Activated T-cell treated with anti-CD3 and anti-CD28 coated beads, Interleukin-2, amount 50 U/mL, for 72 hours (primary cell): ENCODE measurements around the gene ABCC12. TPM values are rescaled to one million over a fixed set of nuclear protein-coding genes. Genes with fewer than 3 reads are reported as not detected.

ENCODE experiments used
- ATAC-seq, 2 donors: fragments of 150-1000 bp; cut with Tn5 transposase; replicated peaks in 1 of 2; 2 replicates each; pipeline ENCODE4 v1.10.0; 2021; ENCODE audit warnings: moderate library complexity in 2 of 2, mild to moderate bottlenecking in 1 of 2
- DNase-seq, 2 donors: peaks; one replicate each; pipeline ENCODE4 v3.0.0; 2021 to 2022; ENCODE audit warnings: mixed read lengths in 1 of 2
- H3K27ac Mint-ChIP-seq: one replicate; pipeline ENCODE4 v1.8.0; 2022; ENCODE audit warnings: mild to moderate bottlenecking, moderate library complexity, mixed read lengths
- H3K27me3 Mint-ChIP-seq: one replicate; pipeline ENCODE4 v1.8.0; 2022; ENCODE audit warnings: low read depth, mixed read lengths
- H3K36me3 Mint-ChIP-seq, 2 donors: one replicate each; pipeline ENCODE4 v1.8.0; 2022; ENCODE audit warnings: mixed read lengths in 2 of 2, mild to moderate bottlenecking in 1 of 2; ENCODE audit not compliant: insufficient read depth in 2 of 2
- H3K4me1 Mint-ChIP-seq: one replicate; pipeline ENCODE4 v1.8.0; 2022; ENCODE audit warnings: low read depth, mixed read lengths
- H3K4me3 Mint-ChIP-seq, 2 donors: one replicate each; pipeline ENCODE4 v1.8.0; 2022; ENCODE audit warnings: mild to moderate bottlenecking in 2 of 2, mixed read lengths in 2 of 2, moderate library complexity in 2 of 2
- H3K9me3 Mint-ChIP-seq, 2 donors: one replicate each; pipeline ENCODE4 v1.8.0; 2022; ENCODE audit warnings: mixed read lengths in 2 of 2
- total RNA-seq, 2 donors: library from RNA; stranded (reverse); gene quantifications; one replicate each; pipeline ENCODE4 v1.2.3, GENCODE V29; 2022

ABCC12 gene
- total RNA-seq, 2 donors from 2014 or later = not detected

DNA sequence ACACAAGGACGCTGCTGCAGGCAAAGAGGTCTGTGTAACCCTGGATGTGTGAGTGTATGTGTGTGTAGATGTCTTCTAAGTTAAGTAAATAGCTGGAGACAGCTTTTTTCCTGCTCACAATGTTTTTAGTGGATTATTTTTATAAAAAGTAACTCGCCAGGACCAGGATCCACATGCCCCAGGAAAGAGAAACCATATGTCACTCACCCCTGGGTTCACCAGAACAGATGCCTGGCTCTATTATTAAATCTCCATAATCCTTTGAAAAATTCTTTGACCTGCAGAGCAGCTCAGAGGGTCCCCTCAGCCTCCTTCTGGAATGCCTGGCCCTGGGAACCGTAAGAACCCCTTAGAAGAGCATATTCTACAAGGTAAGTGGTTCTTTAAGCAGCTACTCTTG lies 18.0 kb downstream of the ABCC12 start:
- Mint-ChIP-seq H3K27ac (no peak overlapping the region), H3K4me3 (no peak overlapping the region), H3K36me3 (no peaks in the 10 kb centered on the region), H3K27me3 (peaks cover 29% of the 10 kb centered on the region), H3K4me1 (no peaks in the 10 kb centered on the region), H3K9me3 (peaks cover 0 to 1% of the 10 kb centered on the region in 2 donors)
- ATAC-seq (no peak), DNase-seq (no peak)

DNA sequence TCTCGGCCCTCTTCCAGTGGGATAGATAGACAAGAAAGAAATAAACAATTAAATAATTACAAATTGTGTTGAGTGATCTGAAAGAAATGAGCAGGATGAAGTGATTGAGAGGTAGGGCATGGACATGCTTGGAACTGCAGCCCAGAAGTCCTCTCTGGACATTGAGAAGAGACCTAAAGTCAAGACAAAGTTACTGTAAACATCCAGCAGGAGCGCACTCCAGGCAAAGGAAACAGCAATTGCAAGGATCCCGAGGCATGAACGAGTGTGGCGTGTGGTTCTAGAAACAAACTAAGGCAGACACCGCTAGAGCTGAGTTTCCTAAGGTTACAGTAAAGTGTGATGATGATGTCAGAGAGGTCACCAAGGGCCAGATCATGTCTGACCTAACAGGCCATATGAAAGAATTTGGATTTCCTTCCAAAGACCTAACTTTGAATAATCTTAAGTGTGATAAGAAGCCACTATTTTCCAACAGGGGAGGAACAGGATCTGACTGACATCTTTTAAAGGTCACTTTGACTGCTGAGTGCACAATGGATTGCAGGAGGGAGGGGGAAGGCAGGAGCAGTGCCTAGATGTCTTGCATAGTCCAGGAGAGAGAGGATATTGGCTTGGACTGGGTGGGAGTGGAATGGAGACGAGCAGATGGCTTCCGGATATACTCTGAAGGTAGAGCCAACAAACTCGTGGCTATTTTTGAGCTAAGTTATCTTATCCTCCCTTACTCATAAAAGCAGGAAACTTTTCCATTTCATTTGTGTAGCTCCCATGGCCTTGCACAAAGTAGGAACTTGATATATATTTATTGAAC lies 19.0 kb downstream of the ABCC12 start:
- no peak for DNase-seq
- Mint-ChIP-seq H3K27me3 (peaks cover 19% of the 10 kb centered on the region), H3K27ac (no peak overlapping the region), H3K4me1 (no peaks in the 10 kb centered on the region), H3K4me3 (no peak overlapping the region), H3K36me3 (no peaks in the 10 kb centered on the region), H3K9me3 (peaks cover 0 to 1% of the 10 kb centered on the region in 2 donors)
- ATAC-seq = no peak

DNA sequence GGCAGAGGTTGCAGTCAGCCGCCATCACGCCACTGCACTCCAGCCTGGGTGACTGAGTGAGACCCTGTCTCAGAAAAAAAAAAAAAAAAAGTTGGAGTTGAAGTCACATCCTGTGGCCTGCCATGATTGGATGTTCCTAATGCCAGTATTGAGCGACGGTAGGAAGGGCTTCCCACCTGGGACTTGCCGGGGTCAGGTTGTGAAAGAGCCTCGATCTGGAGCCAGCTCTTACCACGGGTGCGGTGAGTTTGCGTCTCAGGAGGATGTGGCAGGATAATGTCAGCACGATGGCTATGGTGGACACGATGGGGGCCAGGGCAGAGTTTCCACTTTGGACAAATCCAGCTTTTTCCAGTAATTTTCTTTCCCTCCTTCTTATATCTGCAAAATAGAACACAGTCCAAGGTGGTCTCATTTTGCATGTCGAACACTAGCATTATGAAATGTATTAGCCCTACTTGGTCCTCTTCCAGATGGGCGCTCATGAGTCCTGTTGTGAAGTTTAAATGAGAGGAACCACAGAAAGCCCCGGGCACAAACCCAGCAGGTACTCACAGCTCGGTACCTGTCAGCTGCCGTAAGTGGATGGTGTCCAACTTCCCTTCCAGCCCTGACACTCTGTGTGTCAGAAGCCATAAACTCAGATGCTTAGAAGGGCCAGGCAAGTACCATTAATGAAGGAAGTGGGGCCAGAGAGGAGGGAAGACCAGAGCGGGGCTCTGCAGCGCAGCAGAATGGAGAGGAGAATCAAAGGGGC lies 22.2 kb downstream of the ABCC12 start:
- H3K4me1 Mint-ChIP-seq = no peaks in the 10 kb centered on the region
- no peak for ATAC-seq

DNA sequence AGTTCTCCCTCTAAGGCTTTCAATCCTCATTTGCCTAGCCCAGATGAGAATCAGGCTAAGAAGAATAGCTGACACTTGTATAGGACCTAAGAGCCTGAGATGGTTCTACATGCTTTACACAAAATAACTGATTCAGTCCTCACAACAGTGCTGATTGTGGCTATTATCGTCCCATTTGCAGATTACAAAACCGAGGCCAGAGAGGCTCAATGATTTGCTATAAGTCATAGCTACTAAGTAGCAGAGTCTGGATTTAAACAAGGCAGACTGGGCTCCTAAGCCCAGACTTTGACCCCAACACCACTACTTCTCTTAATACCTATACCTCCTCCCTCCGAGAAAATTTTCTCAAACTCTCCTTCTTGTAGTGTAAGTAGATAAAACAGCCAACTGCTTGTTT lies 23.1 kb downstream of the ABCC12 start:
- H3K27ac Mint-ChIP-seq = no peak overlapping the region
- ATAC-seq (no peak), DNase-seq (no peak)
- no peaks in the 10 kb centered on the region for H3K4me1 Mint-ChIP-seq
- no peaks in the 10 kb centered on the region for H3K36me3 Mint-ChIP-seq
- no peak overlapping the region for H3K4me3 Mint-ChIP-seq
- H3K9me3 Mint-ChIP-seq = no peaks in the 10 kb centered on the region
- peaks cover 40% of the 10 kb centered on the region for H3K27me3 Mint-ChIP-seq

More for the DNA sequence above, 22.2 kb downstream of the ABCC12 start:
- no peaks in the 10 kb centered on the region for H3K9me3 Mint-ChIP-seq
- DNase-seq = no peak
- peaks cover 40% of the 10 kb centered on the region for H3K27me3 Mint-ChIP-seq
- H3K27ac Mint-ChIP-seq = no peak overlapping the region
- H3K36me3 Mint-ChIP-seq = no peaks in the 10 kb centered on the region
- H3K4me3 Mint-ChIP-seq = no peak overlapping the region

DNA sequence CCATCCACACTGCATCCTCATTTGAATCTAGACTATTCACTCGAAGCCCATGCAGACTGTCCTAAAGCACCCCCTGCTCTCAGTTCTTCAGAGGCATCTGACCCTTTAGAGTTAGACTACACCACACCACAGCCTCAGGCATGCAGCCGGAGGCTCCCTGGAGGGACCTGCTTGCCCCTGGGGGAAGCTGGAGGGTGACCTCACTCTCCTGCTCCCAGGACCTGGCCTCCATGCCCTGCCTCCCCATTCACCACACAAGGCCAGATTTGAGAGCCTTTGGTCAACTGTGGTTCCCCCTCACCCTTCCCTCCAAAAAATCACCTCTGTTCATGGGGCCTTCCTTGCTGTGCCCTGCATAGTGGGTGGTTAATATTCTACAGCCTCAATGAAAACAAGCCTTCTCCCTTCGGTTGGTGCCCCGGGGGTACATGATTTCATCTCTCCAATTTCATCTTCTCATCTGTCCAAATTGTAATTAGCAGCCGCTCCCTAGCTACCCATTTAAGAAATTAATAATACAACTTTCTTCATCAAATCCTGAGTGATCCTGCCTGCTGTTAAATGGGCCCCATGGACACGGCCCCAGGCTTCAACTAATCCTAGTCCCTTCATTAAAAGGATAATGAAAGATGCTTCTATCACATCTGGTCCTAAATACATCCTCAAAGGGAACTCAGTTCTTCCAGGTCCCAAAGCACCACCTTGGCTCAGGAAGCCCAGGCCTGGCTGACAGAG lies 24.4 kb downstream of the ABCC12 start:
- no peak overlapping the region for H3K4me3 Mint-ChIP-seq
- no peaks in the 10 kb centered on the region for H3K36me3 Mint-ChIP-seq
- ATAC-seq (no peak), DNase-seq (no peak)
- H3K4me1 Mint-ChIP-seq = peaks cover 8% of the 10 kb centered on the region
- no peaks in the 10 kb centered on the region for H3K9me3 Mint-ChIP-seq
- H3K27me3 Mint-ChIP-seq = peaks cover 39% of the 10 kb centered on the region
- no peak overlapping the region for H3K27ac Mint-ChIP-seq

DNA sequence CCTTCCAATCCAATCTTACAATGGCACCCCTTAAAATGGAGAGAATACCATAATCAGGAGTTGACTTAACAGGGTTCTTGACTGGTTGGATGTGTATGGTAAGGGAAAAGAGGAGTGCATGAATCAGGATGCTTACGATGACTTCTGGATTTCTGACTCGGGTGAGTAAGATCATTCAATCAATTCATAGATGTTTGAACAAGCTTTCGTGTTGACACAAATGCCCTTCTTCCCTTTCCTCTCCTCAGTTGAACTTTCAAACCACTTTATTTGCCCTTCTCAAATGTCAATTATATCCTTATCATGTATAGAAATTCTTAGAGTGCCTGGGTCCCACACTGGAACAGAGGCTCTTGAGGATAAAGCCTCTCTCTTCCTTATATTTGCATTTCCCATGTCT lies 25.9 kb downstream of the ABCC12 start:
- ATAC-seq (no peak), DNase-seq (no peak)
- H3K9me3 Mint-ChIP-seq = peaks cover 0 to 4% of the 10 kb centered on the region in 2 donors
- peaks cover 48% of the 10 kb centered on the region for H3K27me3 Mint-ChIP-seq
- no peak overlapping the region for H3K27ac Mint-ChIP-seq
- H3K36me3 Mint-ChIP-seq = no peaks in the 10 kb centered on the region
- H3K4me3 Mint-ChIP-seq = no peak overlapping the region
- peaks cover 8% of the 10 kb centered on the region for H3K4me1 Mint-ChIP-seq

DNA sequence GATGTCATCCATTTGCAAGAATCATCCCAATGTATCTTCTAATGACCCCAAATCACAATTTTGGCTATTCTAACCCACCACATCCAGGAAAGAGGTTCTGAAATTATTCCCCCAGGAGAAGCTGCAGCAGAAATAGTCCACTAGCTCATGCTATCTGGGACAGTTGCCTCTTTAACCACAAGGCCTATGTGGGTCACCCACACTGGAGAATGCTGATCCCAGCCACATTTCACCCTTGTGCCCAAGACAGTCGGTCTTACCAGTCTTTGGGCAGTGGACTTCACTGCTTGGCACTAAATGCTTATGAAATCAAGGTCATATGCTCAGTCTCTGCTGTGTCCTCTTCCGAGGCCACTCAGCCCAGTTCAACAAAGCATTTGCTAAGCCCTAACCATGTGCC lies 27.0 kb downstream of the ABCC12 start:
- no peak for ATAC-seq
- H3K27ac Mint-ChIP-seq = no peak overlapping the region

DNA sequence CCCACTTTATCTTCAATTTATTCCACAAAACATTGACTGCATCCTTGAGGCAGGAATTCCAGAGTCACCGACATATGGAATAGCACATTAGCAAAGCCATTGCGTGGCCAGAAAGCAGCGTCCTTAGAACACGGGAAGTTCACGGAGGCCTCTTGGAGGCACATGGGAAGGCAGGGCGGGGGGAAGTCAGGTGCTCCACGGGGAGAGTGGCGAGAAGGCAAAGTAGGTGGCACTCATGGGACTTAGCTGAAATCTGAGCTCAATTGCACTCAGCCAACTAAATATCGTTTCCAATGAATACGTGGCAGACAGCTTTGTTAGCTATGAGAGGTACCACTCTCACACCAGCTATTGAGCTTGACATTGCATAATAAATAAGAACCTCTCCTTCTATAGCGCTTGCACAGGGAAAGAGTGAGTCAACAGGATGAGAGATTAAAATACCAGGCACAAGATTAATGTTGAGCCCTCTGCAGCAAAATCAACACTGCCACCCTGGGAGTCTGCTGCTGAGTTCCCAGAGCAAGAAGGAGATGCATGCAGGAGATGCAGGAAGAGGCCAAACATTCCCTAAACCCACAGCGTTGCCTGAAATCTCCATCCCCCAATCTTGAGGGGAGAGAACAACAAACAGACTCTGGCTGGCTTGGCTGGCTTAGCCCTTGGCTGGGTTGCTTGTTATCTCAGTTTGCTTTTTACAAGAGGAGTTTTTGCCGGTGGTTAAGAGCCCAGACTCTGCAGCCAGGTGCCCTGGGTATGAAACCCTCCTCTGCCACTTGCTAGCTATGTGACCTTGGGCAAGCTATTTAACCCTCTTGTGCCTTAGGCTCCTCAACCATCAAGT lies 28.8 kb downstream of the ABCC12 start:
- no peak overlapping the region for H3K4me3 Mint-ChIP-seq
- peaks cover 23% of the 10 kb centered on the region for H3K4me1 Mint-ChIP-seq
- H3K27ac Mint-ChIP-seq = no peak overlapping the region
- DNase-seq (no peak), ATAC-seq (no peak)
- H3K27me3 Mint-ChIP-seq = peaks cover 59% of the 10 kb centered on the region
- H3K36me3 Mint-ChIP-seq = peaks cover 0 to 1% of the 10 kb centered on the region in 2 donors
- H3K9me3 Mint-ChIP-seq = peaks cover 0 to 4% of the 10 kb centered on the region in 2 donors

More for the DNA sequence above, 27.0 kb downstream of the ABCC12 start:
- Mint-ChIP-seq H3K4me3 (no peak overlapping the region), H3K9me3 (peaks cover 0 to 4% of the 10 kb centered on the region in 2 donors), H3K4me1 (peaks cover 12% of the 10 kb centered on the region), H3K36me3 (peaks cover 0 to 1% of the 10 kb centered on the region in 2 donors), H3K27me3 (peaks cover 59% of the 10 kb centered on the region)
- DNase-seq = no peak

DNA sequence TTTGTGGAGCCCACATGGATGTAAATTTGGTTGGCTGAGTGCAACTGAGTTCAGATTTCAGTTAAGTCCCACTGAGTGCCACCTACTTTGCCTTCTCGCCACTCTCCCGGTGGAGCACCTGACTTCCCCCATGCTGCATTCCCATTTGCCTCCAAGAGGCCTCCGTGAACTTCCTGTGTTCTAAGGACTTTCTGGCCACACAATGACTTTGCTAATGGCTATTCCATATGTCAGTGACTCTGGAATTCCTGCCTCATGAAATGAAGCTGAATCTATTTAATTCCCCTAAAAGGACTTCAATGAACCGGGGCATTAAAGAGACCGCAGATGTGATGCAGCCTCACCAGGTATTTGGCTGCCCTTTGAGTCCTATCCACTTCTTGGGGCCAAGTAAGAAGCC lies 29.9 kb downstream of the ABCC12 start:
- ATAC-seq = no peak

DNA sequence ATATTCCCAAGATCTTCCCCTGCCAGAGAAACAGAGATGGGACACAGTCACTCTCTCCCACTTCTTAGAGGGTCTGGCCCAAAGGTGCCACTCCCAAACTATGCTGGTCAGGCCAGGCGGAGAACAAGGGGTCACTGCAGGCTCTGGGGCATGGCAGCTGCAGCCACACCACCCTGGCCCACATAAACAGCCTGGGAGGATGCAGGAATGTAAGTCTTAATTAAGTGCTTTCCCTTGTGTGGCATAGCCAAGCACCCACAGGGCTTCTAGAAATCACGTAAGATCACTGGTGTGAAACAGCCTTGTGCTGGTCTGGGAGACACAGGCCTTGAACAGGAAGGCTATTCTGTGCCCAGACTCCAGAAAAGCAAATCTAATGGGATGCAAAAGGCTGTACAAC lies 31.5 kb downstream of the ABCC12 start:
- Mint-ChIP-seq H3K36me3 (peaks cover 0 to 1% of the 10 kb centered on the region in 2 donors), H3K27me3 (peaks cover 61% of the 10 kb centered on the region), H3K9me3 (peaks cover 0 to 4% of the 10 kb centered on the region in 2 donors), H3K27ac (no peak overlapping the region), H3K4me3 (no peak overlapping the region), H3K4me1 (peaks cover 23% of the 10 kb centered on the region)
- DNase-seq (no peak), ATAC-seq (no peak)

More for the DNA sequence above, 29.9 kb downstream of the ABCC12 start:
- Mint-ChIP-seq H3K9me3 (peaks cover 0 to 4% of the 10 kb centered on the region in 2 donors), H3K27me3 (peaks cover 63% of the 10 kb centered on the region), H3K4me3 (no peak overlapping the region), H3K36me3 (peaks cover 0 to 1% of the 10 kb centered on the region in 2 donors), H3K4me1 (peaks cover 23% of the 10 kb centered on the region), H3K27ac (no peak overlapping the region)
- no peak for DNase-seq

DNA sequence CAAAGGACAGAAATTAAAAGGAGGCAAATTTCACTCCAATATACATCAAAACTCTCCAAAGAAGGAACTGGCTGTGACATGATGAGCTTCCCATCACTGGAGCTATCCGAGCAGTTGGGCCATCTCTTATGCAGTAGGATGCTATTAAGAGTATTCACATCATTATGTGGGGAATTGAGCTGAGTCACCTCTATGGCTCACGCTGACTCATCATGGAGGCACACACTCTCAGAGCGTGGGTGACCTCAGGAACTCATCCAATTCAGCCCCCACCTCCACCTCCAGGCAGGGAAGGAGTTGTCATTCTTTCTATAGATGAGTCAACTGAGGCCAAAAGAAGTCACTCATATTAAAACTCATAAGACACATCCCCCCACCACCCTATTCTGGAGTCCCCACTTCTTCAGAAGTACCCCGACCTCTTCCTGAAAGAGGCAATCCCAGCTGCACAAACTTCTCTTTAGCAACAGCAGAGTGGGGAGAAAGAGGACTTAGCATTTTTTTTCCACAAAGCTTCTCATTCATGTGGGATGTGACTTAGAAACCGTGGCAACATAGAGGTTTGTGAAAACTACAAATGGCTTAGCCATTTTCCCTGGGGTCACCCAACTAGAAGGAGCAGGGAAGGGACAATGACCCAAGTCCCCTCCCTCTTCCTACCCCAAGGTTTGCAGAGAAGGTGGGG lies 32.5 kb downstream of the ABCC12 start:
- Mint-ChIP-seq H3K36me3 (peaks cover 0 to 1% of the 10 kb centered on the region in 2 donors), H3K27me3 (peaks cover 59% of the 10 kb centered on the region), H3K4me1 (peaks cover 28% of the 10 kb centered on the region), H3K27ac (no peak overlapping the region), H3K9me3 (peaks cover 0 to 4% of the 10 kb centered on the region in 2 donors), H3K4me3 (no peak overlapping the region)
- ATAC-seq = peak; percentile 87 to 90
- DNase-seq = peak; percentile 57 to 70

DNA sequence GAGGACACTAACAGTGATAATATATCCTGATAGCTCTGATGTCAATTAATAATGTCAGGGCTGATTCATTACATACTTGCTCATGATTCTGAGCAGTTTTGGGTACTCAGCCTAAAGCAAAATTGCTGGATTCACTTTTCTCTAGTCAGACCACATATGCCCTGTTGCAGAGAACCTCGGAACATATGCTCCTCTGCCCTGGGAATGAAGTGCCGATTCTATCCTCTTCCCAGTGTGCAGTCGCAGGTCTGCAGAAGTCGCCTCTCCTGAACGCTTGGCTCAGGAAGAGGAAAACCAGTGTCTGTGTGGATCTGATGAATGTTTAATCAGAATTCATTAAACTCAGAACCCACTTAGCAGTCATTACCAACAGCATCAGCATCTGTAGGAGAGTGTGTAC lies 34.5 kb downstream of the ABCC12 start:
- no peak for ATAC-seq
- Mint-ChIP-seq H3K27ac (no peak overlapping the region), H3K9me3 (peaks cover 0 to 4% of the 10 kb centered on the region in 2 donors)

More for the DNA sequence above, 34.5 kb downstream of the ABCC12 start:
- H3K4me1 Mint-ChIP-seq = peaks cover 20% of the 10 kb centered on the region
- DNase-seq = no peak
- H3K36me3 Mint-ChIP-seq = peaks cover 0 to 1% of the 10 kb centered on the region in 2 donors
- H3K4me3 Mint-ChIP-seq = no peak overlapping the region
- H3K27me3 Mint-ChIP-seq = peaks cover 53% of the 10 kb centered on the region
